ENCODE results near the gene SPPL2B. TPM values are rescaled to one million over a fixed set of nuclear protein-coding genes. Genes with fewer than 3 reads are reported as not detected.
"Not testable (repeated sequence)": the region's sequence is repeated elsewhere in the genome, so short reads cannot be mapped to it uniquely, and the experiment has no call there.

Gene SPPL2B, protein sequence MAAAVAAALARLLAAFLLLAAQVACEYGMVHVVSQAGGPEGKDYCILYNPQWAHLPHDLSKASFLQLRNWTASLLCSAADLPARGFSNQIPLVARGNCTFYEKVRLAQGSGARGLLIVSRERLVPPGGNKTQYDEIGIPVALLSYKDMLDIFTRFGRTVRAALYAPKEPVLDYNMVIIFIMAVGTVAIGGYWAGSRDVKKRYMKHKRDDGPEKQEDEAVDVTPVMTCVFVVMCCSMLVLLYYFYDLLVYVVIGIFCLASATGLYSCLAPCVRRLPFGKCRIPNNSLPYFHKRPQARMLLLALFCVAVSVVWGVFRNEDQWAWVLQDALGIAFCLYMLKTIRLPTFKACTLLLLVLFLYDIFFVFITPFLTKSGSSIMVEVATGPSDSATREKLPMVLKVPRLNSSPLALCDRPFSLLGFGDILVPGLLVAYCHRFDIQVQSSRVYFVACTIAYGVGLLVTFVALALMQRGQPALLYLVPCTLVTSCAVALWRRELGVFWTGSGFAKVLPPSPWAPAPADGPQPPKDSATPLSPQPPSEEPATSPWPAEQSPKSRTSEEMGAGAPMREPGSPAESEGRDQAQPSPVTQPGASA
- total RNA-seq, result 27.4 and 40.9 TPM in 2 replicates
- polyA plus RNA-seq, result 87.7 and 135 TPM in 2 replicates

- H3K4me3 ChIP-seq, result peak within 1 kb of the TSS; percentile 95
- peak; percentile 96 for DNase-seq (ENCODE audit: low spot score)
- no peaks in the 10 kb centered on the region for H3K36me3 ChIP-seq (replicated peaks; ENCODE audit: insufficient read depth, low read depth)
- H3K9me2 ChIP-seq (replicated peaks; ENCODE audit: insufficient read depth), result no peaks in the 10 kb centered on the region
- H3K4me1 ChIP-seq (ENCODE audit: insufficient read depth), result peaks cover 40% of the 10 kb centered on the region
- peaks cover 59% of the 10 kb centered on the region for H3K79me2 ChIP-seq
- no peaks in the 10 kb centered on the region for H4K20me1 ChIP-seq (ENCODE audit: insufficient read depth, poor library complexity, severe bottlenecking)
- TF ChIP-seq, protein P1, sequence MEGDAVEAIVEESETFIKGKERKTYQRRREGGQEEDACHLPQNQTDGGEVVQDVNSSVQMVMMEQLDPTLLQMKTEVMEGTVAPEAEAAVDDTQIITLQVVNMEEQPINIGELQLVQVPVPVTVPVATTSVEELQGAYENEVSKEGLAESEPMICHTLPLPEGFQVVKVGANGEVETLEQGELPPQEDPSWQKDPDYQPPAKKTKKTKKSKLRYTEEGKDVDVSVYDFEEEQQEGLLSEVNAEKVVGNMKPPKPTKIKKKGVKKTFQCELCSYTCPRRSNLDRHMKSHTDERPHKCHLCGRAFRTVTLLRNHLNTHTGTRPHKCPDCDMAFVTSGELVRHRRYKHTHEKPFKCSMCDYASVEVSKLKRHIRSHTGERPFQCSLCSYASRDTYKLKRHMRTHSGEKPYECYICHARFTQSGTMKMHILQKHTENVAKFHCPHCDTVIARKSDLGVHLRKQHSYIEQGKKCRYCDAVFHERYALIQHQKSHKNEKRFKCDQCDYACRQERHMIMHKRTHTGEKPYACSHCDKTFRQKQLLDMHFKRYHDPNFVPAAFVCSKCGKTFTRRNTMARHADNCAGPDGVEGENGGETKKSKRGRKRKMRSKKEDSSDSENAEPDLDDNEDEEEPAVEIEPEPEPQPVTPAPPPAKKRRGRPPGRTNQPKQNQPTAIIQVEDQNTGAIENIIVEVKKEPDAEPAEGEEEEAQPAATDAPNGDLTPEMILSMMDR (IDR thresholded peaks at IDR 0.05; ENCODE audit: poor library complexity), result no peak
- TF ChIP-seq EZH2phosphoT487 (IDR thresholded peaks at IDR 0.05; ENCODE audit: low read depth, severe bottlenecking, unreplicated experiment), result no peak
- peak within 1 kb of the TSS; percentile 96 for H3K27ac ChIP-seq
- under 1% methylated on average over 84 of the region's 89 CpGs for WGBS (ENCODE audit: low lambda C conversion rate, missing lambda C conversion rate)
- H3K27me3 ChIP-seq, result no peaks in the 10 kb centered on the region
- no peaks in the 10 kb centered on the region for H3K9me3 ChIP-seq (ENCODE audit: low read depth)
- peak within 1 kb of the TSS; percentile 98 for H3K4me2 ChIP-seq
- H2AFZ ChIP-seq, result peak within 1 kb of the TSS; percentile 69
Measured at GRCh38 chr19:2328401-2329148, at the start of gene SPPL2B, which contains the start of gene LSM7. SPPL2B (plus strand) TSS chr19:2328684; CDS start chr19:2328710, 26 bp downstream. LSM7 (minus strand) TSS chr19:2328586; CDS start chr19:2328566, 20 bp downstream.

DNA sequence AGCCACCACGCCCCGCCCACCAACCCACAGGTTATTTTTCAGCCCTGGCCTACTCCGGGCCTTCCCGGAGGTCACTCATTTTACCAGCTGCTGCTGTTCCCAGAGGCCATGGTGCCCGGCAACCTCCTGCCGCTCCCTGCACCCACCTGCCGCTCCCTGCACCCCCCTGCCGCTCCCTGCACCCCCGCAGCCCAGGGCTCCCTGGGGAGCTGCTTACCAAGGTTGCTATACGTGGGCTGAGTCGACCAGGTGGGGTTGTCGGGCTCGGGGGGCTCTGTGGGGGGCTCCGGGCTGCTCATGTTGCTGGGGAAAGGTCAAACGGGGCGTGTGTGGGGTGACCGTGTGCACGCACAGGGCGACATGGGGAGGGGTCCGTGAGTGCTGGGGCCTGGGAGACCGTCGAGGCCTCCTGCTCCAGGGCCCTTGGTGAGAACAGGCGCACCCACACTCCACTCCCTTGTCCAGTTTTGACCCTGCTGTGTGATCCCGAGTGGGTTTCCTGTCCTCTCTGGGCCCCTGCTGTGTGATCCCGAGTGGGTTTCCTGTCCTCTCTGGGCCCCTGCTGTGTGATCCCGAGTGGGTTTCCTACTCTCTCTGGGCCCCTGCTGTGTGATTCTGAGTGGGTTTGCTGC is 47.7 kb upstream of the SPPL2B start:
- no peak overlapping the region for H2AFZ ChIP-seq
- peaks cover 15% of the 10 kb centered on the region for H3K27me3 ChIP-seq
- no peaks in the 10 kb centered on the region for H3K9me2 ChIP-seq (replicated peaks; ENCODE audit: insufficient read depth)
- DNase-seq (ENCODE audit: low spot score), result no peak
- no peaks in the 10 kb centered on the region for H3K79me2 ChIP-seq
- no peaks in the 10 kb centered on the region for H3K9me3 ChIP-seq (ENCODE audit: low read depth)
- H3K27ac ChIP-seq, result no peak overlapping the region
- no peaks in the 10 kb centered on the region for H3K36me3 ChIP-seq (replicated peaks; ENCODE audit: insufficient read depth, low read depth)
- H3K4me3 ChIP-seq, result no peak overlapping the region
- 86% methylated on average over 20 of the region's 26 CpGs for WGBS (ENCODE audit: low lambda C conversion rate, missing lambda C conversion rate)
- H3K4me1 ChIP-seq (ENCODE audit: insufficient read depth), result peaks cover 11% of the 10 kb centered on the region
- H3K4me2 ChIP-seq, result no peak overlapping the region
- H4K20me1 ChIP-seq (ENCODE audit: insufficient read depth, poor library complexity, severe bottlenecking), result no peaks in the 10 kb centered on the region
- TF ChIP-seq EZH2phosphoT487 (IDR thresholded peaks at IDR 0.05; ENCODE audit: low read depth, severe bottlenecking, unreplicated experiment) (no peak), EZH2 (IDR thresholded peaks at IDR 0.05; ENCODE audit: borderline replicate concordance) (no peak)
- TF ChIP-seq, protein P1 (IDR thresholded peaks at IDR 0.05; ENCODE audit: poor library complexity), result no peak

DNA sequence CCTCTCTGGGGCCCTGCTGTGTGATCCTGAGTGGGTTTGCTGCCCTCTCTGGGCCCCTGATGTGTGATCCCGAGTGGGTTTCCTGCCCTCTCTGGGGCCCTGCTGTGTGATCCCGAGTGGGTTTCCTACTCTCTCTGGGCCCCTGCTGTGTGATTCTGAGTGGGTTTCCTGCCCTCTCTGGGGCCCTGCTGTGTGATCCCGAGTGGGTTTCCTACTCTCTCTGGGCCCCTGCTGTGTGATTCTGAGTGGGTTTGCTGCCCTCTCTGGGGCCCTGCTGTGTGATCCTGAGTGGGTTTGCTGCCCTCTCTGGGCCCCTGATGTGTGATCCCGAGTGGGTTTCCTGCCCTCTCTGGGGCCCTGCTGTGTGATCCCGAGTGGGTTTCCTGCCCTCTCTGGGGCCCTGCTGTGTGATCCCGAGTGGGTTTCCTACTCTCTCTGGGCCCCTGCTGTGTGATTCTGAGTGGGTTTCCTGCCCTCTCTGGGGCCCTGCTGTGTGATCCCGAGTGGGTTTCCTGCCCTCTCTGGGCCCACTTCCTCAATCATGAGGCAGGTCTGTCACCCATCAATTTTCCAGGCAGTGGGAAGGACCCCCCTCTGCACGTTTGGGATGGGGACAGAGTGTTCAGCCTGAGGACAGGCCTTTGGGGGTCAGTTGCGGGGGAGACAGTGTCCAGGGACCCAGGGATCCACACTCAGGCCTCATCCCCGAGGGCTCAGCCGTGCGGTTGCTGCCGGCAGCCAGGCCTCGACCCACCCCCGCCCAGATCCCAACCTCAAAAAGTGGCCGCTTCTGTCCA is 47.0 kb upstream of the SPPL2B start:
- Histone ChIP-seq H3K27me3 (peaks cover 15% of the 10 kb centered on the region), H3K4me2 (peak overlapping the region; percentile 84), H3K4me1 (ENCODE audit: insufficient read depth) (peaks cover 11% of the 10 kb centered on the region)
- not testable (repeated sequence) for H3K9me3 ChIP-seq (ENCODE audit: low read depth); H2AFZ ChIP-seq; H3K79me2 ChIP-seq; H3K9me2 ChIP-seq (replicated peaks; ENCODE audit: insufficient read depth); DNase-seq (ENCODE audit: low spot score); H3K4me3 ChIP-seq; H3K27ac ChIP-seq; H3K36me3 ChIP-seq (replicated peaks; ENCODE audit: insufficient read depth, low read depth); H4K20me1 ChIP-seq (ENCODE audit: insufficient read depth, poor library complexity, severe bottlenecking)
- WGBS (ENCODE audit: low lambda C conversion rate, missing lambda C conversion rate), result 26% methylated on average over 12 of the region's 16 CpGs

Data from hepatocyte (in vitro differentiated cells).